PC-3 (cell line): Measurements from ENCODE around the gene MGAT3. TPM values are rescaled to one million over a fixed set of nuclear protein-coding genes. Genes with fewer than 3 reads are reported as not detected.
A peak's percentile ranks its signal among the peaks of the same experiment; 100 is the strongest.

Experiments used
- ATAC-seq: fragments of 200-7000 bp; cut with Tn5 transposase; 2 replicates; pipeline ENCODE4 v1.9.1; 2020; ENCODE audit warnings: mild to moderate bottlenecking, moderate library complexity
- BruUV-seq: library from RNA; stranded (reverse); fragments of 400-500 nt; replicated peaks from 2 replicates; lab custom pipeline; 2021; lab: Mats Ljungman, UMichigan
- CTCF ChIA-PET: fragments of 300-600 bp; sonication (Branson Sonifier 250); formaldehyde crosslinking; loops from one replicate; lab custom pipeline; 2022; ENCODE audit warnings: antibody characterized with exemption; lab: Charles Lee
- POLR2A ChIA-PET: fragments of 300-600 bp; sonication (Branson Sonifier 250); formaldehyde crosslinking; loops from one replicate; lab custom pipeline; 2022; ENCODE audit warnings: antibody characterized with exemption; ENCODE audit not compliant: unreplicated experiment; lab: Charles Lee
- DNase-seq: peaks from one replicate; pipeline ENCODE4 v3.0.0-alpha.2; 2015
- H2AFZ ChIP-seq: fragments of 300-600 bp; sonication (generic); 2 replicates; pipeline ENCODE4 v1.6.0; 2016; ENCODE audit warnings: antibody characterized with exemption, low read length
- H3F3A ChIP-seq: fragments of 300-600 bp; sonication (generic); one replicate; pipeline ENCODE4 v1.6.0; 2017; ENCODE audit warnings: antibody characterized with exemption, low read length, control low read depth, mild to moderate bottlenecking; ENCODE audit not compliant: unreplicated experiment
- H3K27ac ChIP-seq: fragments of 300-600 bp; sonication (generic); 2 replicates; pipeline ENCODE4 v1.5.1; 2016; ENCODE audit warnings: mild to moderate bottlenecking, low read length
- H3K27me3 ChIP-seq: fragments of 300-600 bp; sonication (generic); 2 replicates; pipeline ENCODE4 v1.6.1; 2016; ENCODE audit warnings: low read length, mixed read lengths
- H3K36me3 ChIP-seq: fragments of 300-600 bp; sonication (generic); 2 replicates; pipeline ENCODE4 v1.6.1; 2016; ENCODE audit warnings: low read depth, mixed run types, low read length, mixed read lengths
- H3K4me1 ChIP-seq: fragments of 300-600 bp; sonication (generic); 2 replicates; pipeline ENCODE4 v1.5.1; 2016; ENCODE audit warnings: low read length; ENCODE audit not compliant: insufficient read depth
- H3K4me2 ChIP-seq: fragments of 300-600 bp; sonication (generic); 2 replicates; pipeline ENCODE4 v1.6.0; 2016; ENCODE audit warnings: low read length
- H3K4me3 ChIP-seq: fragments of 300-600 bp; sonication (generic); 2 replicates; pipeline ENCODE4 v1.5.1; 2016; ENCODE audit warnings: mild to moderate bottlenecking, low read length, mixed read lengths
- H3K79me2 ChIP-seq: fragments of 300-600 bp; sonication (generic); 2 replicates; pipeline ENCODE4 v1.6.1; 2017; ENCODE audit warnings: low read length, mixed read lengths
- H3K9ac ChIP-seq: fragments of 300-600 bp; sonication (generic); 2 replicates; pipeline ENCODE4 v1.6.0; 2016; ENCODE audit warnings: mild to moderate bottlenecking, low read length
- H3K9me2 ChIP-seq: fragments of 300-600 bp; sonication (generic); replicated peaks from 2 replicates; pipeline ENCODE4 v1.6.1; 2016; ENCODE audit warnings: mixed run types, low read length, mixed read lengths
- H3K9me3 ChIP-seq: fragments of 300-600 bp; sonication (generic); 2 replicates; pipeline ENCODE4 v1.6.1; 2016; ENCODE audit warnings: low read length, mixed read lengths
- H4K20me1 ChIP-seq: fragments of 300-600 bp; sonication (generic); 2 replicates; pipeline ENCODE4 v1.6.1; 2016; ENCODE audit warnings: low read length, mixed read lengths
- EZH2 ChIP-seq: fragments of 300-600 bp; sonication (generic); IDR thresholded peaks from one replicate; pipeline ENCODE4 v1.6.1; 2017; ENCODE audit warnings: antibody characterized with exemption, mild to moderate bottlenecking, low read length; ENCODE audit not compliant: unreplicated experiment
- EZH2phosphoT487 ChIP-seq: fragments of 300-600 bp; sonication (generic); IDR thresholded peaks from 2 replicates; pipeline ENCODE4 v1.6.1; 2018; ENCODE audit warnings: mild to moderate bottlenecking, antibody characterized with exemption, low read length, borderline replicate concordance
- intact Hi-C: fragments of 100-400 bp; cut with micrococcal nuclease; formaldehyde crosslinking; loops from 2 replicates; pipeline ENCODE4 v1.9.0; 2023
- total RNA-seq: library from RNA; depleted of rRNA; stranded (reverse); fragments of >200 nt; gene quantifications from 2 replicates; pipeline ENCODE4 v1.2.3, GENCODE V29; 2014
- TF ChIP-seq, protein P1 (sequence below): fragments of 300-600 bp; sonication (generic); conservative IDR thresholded peaks from 2 replicates; pipeline ENCODE4 v1.5.1; 2017; ENCODE audit warnings: antibody characterized with exemption, low read depth, mild to moderate bottlenecking, low read length

Gene MGAT3
- total RNA-seq, 1 experiment from 2014 or later, result not detected

DNA sequence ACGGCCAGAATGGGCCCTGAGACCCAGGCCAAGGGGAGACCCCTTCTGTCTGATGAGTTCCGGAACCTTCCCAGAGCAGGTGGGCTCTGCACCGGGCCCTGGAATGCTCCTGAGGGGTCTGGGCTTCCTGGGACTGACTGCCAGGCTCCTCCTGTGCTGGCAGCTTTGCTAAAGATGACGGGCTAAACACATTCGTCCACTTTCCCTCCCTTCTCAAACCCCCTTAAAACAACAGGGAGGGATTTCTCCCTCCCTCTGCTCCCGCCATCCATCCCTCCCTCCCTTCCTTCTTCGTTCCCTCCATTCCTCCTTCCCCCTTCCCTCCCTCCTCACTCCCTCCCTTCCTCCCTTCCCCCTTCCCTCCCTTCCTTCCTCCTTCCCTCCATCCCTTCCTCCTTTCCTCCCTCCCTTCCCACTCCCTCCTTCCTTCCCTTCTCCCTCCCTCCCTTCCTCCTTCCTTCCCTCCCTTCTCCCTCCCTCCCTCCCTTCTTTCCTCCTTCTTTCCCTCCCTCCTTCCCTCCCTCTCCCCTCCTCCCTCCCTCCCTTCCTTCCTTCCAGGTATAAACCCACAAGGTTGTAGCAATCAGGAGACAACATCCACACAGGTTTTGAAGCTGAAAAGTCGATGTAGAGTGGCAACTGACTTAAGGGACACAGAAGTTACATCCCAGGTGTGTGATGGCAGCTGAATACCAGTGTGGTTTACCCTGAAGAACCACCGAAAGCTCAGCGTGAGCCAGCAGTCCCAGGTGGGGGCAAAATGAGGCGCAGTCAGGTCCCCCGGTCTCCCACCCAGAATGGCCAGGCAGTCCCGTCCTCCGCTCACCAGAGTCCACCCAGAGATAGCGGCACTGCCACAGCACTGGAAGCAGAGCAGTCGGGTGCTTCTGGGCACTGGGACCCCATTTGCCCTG is 18.8 kb upstream of the MGAT3 start:
- BruUV-seq, result no TSS peak
- no peak for ATAC-seq
- no peak overlapping the region for H3K4me3 ChIP-seq

DNA sequence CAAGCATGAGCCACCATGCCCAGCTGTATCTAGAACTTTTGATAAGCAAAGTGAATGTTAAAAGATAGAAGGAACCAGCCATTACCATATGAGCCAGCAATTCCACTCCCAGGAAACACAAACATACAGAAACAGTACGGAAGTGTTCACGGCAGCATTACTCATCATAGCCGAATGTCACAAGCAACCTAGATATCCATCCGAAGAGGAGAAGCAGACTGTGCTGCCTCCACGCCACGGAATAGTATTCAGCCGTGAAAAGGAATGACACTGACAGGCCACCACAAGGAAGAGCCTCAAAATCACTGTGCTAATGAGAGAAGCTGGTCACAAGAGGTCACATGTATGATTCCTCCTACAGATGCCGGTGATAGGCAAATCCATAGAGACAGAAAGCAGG is 17.6 kb upstream of the MGAT3 start:
- BruUV-seq, result no TSS peak
- CTCF ChIA-PET, result no interaction called here
- DNase-seq (peak; percentile 58), ATAC-seq (peak; percentile 81)
- H3K36me3 ChIP-seq, result no peaks in the 10 kb centered on the region
- no peaks in the 10 kb centered on the region for H3F3A ChIP-seq
- POLR2A ChIA-PET, result interaction anchor here (0.6 kb wide), 1 partner anchor 901 kb away, joined by 4 read pairs; no protein-coding TSS in a partner anchor
- H3K27ac ChIP-seq, result peak overlapping the region; percentile 45
- no peaks in the 10 kb centered on the region for H3K27me3 ChIP-seq
- H2AFZ ChIP-seq, result peak overlapping the region; percentile 57; the same call in 1 of the 2 replicates
- peak overlapping the region; percentile 35; the same call in 1 of the 2 replicates for H3K9ac ChIP-seq
- TF ChIP-seq, protein P1, sequence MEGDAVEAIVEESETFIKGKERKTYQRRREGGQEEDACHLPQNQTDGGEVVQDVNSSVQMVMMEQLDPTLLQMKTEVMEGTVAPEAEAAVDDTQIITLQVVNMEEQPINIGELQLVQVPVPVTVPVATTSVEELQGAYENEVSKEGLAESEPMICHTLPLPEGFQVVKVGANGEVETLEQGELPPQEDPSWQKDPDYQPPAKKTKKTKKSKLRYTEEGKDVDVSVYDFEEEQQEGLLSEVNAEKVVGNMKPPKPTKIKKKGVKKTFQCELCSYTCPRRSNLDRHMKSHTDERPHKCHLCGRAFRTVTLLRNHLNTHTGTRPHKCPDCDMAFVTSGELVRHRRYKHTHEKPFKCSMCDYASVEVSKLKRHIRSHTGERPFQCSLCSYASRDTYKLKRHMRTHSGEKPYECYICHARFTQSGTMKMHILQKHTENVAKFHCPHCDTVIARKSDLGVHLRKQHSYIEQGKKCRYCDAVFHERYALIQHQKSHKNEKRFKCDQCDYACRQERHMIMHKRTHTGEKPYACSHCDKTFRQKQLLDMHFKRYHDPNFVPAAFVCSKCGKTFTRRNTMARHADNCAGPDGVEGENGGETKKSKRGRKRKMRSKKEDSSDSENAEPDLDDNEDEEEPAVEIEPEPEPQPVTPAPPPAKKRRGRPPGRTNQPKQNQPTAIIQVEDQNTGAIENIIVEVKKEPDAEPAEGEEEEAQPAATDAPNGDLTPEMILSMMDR, result no peak
- no peak for TF ChIP-seq EZH2
- TF ChIP-seq EZH2phosphoT487, result no peak
- H4K20me1 ChIP-seq, result no peaks in the 10 kb centered on the region
- H3K9me3 ChIP-seq, result no peaks in the 10 kb centered on the region
- intact Hi-C loops, result loop anchor here (10.0 kb wide), 1 partner anchor 56 kb away; no protein-coding TSS in a partner anchor
- no peaks in the 10 kb centered on the region for H3K79me2 ChIP-seq
- no peaks in the 10 kb centered on the region for H3K9me2 ChIP-seq
- no peak overlapping the region for H3K4me3 ChIP-seq
- peaks cover 12% of the 10 kb centered on the region for H3K4me1 ChIP-seq
- peak overlapping the region; percentile 56 for H3K4me2 ChIP-seq

More for the DNA sequence above, 18.8 kb upstream of the MGAT3 start:
- no peaks in the 10 kb centered on the region for H3K79me2 ChIP-seq
- no peak overlapping the region for H3K9ac ChIP-seq
- TF ChIP-seq EZH2 (no peak), EZH2phosphoT487 (no peak)
- TF ChIP-seq, protein P1, result no peak
- intact Hi-C loops, result loop anchor here (10.0 kb wide), 1 partner anchor 57 kb away; no protein-coding TSS in a partner anchor
- CTCF ChIA-PET, result interaction anchor here (0.7 kb wide), 1 partner anchor 56 kb away, joined by 3 read pairs; no protein-coding TSS in a partner anchor
- H3F3A ChIP-seq, result no peaks in the 10 kb centered on the region
- no peaks in the 10 kb centered on the region for H3K27me3 ChIP-seq
- H4K20me1 ChIP-seq, result no peaks in the 10 kb centered on the region
- H2AFZ ChIP-seq, result peak overlapping the region; percentile 35; the same call in 1 of the 2 replicates
- H3K36me3 ChIP-seq, result no peaks in the 10 kb centered on the region
- peaks cover 12% of the 10 kb centered on the region for H3K4me1 ChIP-seq
- no peaks in the 10 kb centered on the region for H3K9me3 ChIP-seq
- POLR2A ChIA-PET, result interaction anchor here (0.6 kb wide), 1 partner anchor 903 kb away, joined by 4 read pairs; no protein-coding TSS in a partner anchor
- no peaks in the 10 kb centered on the region for H3K9me2 ChIP-seq
- DNase-seq, result no peak
- H3K4me2 ChIP-seq, result no peak overlapping the region
- peak overlapping the region; percentile 45; the same call in 1 of the 2 replicates for H3K27ac ChIP-seq

DNA sequence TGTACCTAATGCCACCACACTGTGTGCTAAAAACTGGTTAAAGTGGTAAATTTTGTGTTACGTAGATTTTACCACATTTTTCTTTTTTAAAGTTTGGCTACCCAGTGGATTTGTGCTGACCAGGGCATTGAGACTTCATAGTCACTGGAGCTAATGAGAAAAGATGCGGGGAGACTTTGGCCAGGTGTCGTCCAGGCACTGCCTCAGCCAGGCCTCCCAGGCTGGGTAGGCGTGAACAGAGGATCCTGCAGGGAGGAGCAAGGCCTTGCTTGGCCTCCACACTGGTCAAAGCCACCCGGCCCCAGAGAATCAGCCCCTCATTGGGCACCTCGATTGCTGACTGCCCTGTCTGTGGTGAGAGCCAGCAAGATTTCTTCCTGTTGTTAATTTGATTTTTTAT is 13.4 kb upstream of the MGAT3 start:
- ChIA-PET CTCF (no interaction called here), POLR2A (no interaction called here)
- BruUV-seq, result no TSS peak
- H3K9ac ChIP-seq, result no peak overlapping the region
- DNase-seq (no peak), ATAC-seq (no peak)
- no peaks in the 10 kb centered on the region for H4K20me1 ChIP-seq
- H3K27me3 ChIP-seq, result no peaks in the 10 kb centered on the region
- no peak overlapping the region for H3K4me2 ChIP-seq
- intact Hi-C loops, result no loop called here
- no peak overlapping the region for H3K27ac ChIP-seq
- H3K9me2 ChIP-seq, result no peaks in the 10 kb centered on the region
- H3K9me3 ChIP-seq, result no peaks in the 10 kb centered on the region
- peaks cover 11% of the 10 kb centered on the region for H3K4me1 ChIP-seq
- H2AFZ ChIP-seq, result no peak overlapping the region
- no peak overlapping the region for H3K4me3 ChIP-seq
- TF ChIP-seq, protein P1, result no peak
- TF ChIP-seq EZH2 (no peak), EZH2phosphoT487 (no peak)
- H3K36me3 ChIP-seq, result no peaks in the 10 kb centered on the region
- no peaks in the 10 kb centered on the region for H3K79me2 ChIP-seq
- H3F3A ChIP-seq, result no peaks in the 10 kb centered on the region
